NCI-H128 (cell line): ENCODE data around the gene ACOT4.
"Not testable (repeated sequence)": the region's sequence is repeated elsewhere in the genome, so short reads cannot be mapped to it uniquely, and the experiment has no call there.

Source experiments
- DNase-seq: peaks from one replicate; lab custom pipeline; 2025; ENCODE audit not compliant: unreplicated experiment; lab: John Stamatoyannopoulos, UW

Gene ACOT4

DNA sequence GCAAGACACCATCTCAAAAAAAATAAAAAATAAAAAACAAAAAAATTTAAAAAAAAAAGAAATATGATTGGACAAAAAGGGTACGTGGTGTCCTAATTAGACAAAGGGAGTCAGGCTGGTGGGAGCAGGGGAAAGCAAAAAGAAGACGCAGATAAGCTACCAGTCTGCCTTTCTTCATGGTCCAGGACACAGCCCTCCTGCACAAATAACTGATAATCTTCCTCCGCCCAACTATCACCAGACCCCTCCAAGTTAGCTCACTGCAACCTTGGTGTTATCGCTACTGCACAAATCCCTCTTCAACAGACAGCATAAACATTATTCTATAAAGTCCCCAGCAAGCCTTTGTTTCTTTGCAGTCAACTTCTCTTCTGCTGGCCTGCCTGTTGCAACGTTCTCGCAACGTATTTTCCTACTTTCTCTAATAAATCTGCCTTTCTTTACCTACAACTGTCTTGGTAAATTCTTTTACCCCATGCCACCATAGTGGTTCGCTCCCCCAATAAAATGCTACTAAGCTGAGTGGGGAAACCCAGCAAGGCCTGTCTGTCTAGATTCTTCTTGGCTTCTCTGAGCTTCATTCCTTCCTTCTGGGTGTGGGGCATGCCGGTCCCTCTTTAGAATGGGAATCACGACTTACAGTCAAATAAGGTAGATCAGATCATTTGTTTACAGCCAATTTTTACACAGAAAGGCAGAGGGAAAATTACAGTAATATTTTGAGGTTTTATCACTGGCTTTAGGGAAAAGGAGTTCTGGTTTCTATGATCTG is 38.5 kb downstream of the ACOT4 start:
- DNase-seq, result no peak

DNA sequence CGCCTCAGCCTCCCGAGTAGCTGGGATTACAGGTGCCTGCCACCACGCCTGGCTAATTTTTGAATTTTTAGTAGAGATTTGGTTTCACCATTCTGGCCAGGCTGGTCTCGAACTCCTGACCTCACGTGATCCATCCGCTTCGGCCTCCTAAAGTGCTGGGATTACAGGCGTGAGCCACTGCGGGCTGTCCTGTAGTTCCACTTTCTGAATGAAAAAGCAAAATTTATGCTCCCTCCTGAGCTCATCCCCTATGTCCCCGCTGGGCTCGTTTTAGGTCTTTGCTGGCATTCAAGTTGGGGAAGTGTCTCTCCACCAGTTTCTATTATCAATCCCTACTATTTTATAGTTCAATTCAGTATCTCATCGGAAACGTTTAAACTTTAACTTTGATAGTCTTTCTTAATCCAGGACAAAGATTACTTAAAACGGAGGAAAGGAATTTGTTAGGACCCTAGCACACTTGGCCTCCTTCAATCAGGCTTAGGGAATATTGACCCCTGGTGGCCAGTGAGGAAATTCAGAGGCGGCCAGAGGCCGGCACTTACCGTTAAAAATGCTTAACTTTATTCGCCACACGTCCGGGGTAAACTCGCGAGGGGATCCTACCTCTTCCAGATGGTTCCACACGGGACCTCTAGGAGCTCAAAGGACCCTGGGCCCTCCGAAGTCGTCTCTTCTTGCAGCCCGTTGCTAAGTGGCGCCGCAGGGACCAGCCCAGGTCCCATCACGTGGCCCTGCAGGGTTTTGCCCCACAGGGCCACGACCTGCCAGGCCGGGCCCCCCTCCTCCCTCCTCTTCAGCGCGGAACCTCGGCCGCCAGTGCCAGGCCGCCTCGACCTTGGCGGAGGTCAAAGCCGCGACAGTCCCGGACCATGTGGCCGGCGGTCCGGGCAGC is 41.7 kb downstream of the ACOT4 start:
- DNase-seq, result peak; percentile 54

- DNase-seq, result peak; percentile 33
Observed at GRCh38 chr14:73634011-73634833, 42.5 kb downstream of the ACOT4 start.

DNA sequence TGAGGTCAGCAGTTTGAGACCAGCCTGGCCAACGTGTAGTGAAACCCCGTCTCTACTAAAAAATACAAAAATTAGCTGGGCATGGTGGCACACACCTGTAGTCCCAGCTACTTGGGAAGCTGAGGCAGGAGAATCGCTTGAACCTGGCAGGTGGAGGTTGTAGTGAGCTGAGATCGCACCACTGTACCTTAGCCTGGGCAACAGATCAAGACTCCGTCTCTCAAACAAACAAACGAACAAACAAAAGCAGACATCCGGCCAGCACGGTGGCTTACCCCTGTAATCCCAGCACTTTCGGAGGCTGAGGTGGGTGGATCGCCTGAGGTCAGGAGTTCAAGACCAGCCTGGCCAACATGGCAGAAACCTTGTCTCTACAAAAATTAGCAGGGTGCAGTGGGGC is 44.7 kb downstream of the ACOT4 start:
- not testable (repeated sequence) for DNase-seq

GRCh38 chr14:73637830-73638229 is 46.2 kb downstream of the ACOT4 start:
- no peak for DNase-seq

- DNase-seq, result no peak
Observed at GRCh38 chr14:73640796-73641365, 49.2 kb downstream of the ACOT4 start.

DNA sequence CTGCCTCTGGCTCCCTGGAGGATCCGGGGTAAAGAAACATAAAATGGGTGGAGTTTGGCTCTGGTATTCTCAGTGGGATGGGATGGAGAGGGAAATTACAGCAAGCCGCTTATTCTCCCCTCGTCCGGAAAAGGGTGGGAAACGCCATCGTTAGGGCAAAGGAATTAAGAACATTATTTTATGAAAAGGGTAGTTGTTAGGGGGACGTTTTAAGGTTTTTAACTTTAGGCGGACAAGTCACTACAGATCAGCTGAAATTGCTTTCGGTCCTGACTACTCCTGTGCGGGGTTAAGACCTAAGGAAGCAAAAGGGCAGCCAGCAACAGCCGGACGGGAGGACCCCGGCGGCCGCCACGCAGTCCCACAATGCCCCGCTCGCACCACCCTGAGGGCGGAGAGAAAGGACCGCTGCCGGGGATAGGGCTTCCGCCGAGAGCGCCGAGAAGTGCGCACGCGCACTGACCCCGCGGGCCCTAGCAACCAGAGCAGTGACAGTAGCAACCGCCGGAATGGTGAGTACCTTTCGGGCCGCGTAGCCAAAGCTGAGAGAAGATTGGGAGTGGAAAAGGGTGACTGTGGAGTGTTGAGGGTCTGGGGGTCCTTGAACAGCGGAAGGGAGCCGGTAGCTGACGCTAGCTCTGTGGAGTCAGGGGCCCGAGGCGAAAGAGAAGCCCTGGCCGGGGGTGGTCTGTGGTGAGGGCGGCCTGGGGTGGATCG is 53.0 kb downstream of the ACOT4 start, which contains the start of gene DNAL1:
Gene DNAL1, plus strand, starts transcription at position 456 of the 717 bp plus-strand sequence. Its CDS starts 54 bp downstream, at position 510.
- peak; percentile 82 for DNase-seq

DNA sequence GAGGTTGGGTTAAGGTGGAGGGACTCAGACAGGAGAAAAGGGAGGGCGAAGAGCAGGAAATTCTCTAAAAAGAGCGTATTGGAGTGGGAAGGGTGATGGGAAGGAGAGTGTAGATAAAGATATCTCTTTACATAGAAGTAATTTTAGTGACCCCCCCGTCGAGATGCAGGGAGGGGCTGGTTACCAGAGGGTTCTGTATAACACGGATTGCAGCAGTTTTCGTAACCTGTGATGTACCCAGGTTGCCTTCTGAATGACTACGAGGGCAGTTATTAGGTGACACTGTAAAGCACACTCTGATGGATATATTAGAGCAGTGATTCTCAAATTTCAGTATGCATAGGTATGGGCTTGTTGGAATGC is 53.6 kb downstream of the ACOT4 start:
- DNase-seq, result no peak
